Measurements from ENCODE around the gene CCL24. TPM values are rescaled to one million over a fixed set of nuclear protein-coding genes. Genes with fewer than 3 reads are reported as not detected.
"Not testable (repeated sequence)": the region's sequence is repeated elsewhere in the genome, so short reads cannot be mapped to it uniquely, and the experiment has no call there.

The CCL24 gene
- total RNA-seq, 2 experiments from 2014 or later = not detected

GRCh38 chr7:75776295-75776971 is 37.2 kb downstream of the CCL24 start:
- ATAC-seq (peak; percentile 96), DNase-seq (peak; percentile 75)
- peaks cover 17% of the 10 kb centered on the region for H3K27me3 Mint-ChIP-seq
- no peaks in the 10 kb centered on the region for H3K9me3 Mint-ChIP-seq (ENCODE audit: low read depth)
- no peak overlapping the region for H3K4me3 Mint-ChIP-seq
- H3K27ac Mint-ChIP-seq = peak overlapping the region; percentile 77
- CTCF ChIA-PET = no interaction called here
- H3K36me3 Mint-ChIP-seq (ENCODE audit: low read depth) = no peaks in the 10 kb centered on the region
- intact Hi-C loops (cut with DNase I, micrococcal nuclease) = loop anchor here (1.0 to 5.0 kb wide), 8 partner anchors 37 to 232 kb away; partner anchors contain the start of gene POR (in 1 of the 2)
- POLR2A ChIA-PET = no interaction called here
- H3K4me1 Mint-ChIP-seq = peaks cover 44% of the 10 kb centered on the region

GRCh38 chr7:75773958-75774357 is 39.6 kb downstream of the CCL24 start:
- POLR2A ChIA-PET; DNase-seq; ATAC-seq; H3K27me3 Mint-ChIP-seq; H3K36me3 Mint-ChIP-seq (ENCODE audit: low read depth); H3K27ac Mint-ChIP-seq; intact Hi-C loops (cut with DNase I, micrococcal nuclease); H3K9me3 Mint-ChIP-seq (ENCODE audit: low read depth); H3K4me3 Mint-ChIP-seq: not testable (repeated sequence)
- CTCF ChIA-PET = interaction anchor here (0.6 kb wide), 1 partner anchor 29 kb away, joined by 4 read pairs; no protein-coding TSS in a partner anchor
- H3K4me1 Mint-ChIP-seq = peaks cover 37% of the 10 kb centered on the region

DNA sequence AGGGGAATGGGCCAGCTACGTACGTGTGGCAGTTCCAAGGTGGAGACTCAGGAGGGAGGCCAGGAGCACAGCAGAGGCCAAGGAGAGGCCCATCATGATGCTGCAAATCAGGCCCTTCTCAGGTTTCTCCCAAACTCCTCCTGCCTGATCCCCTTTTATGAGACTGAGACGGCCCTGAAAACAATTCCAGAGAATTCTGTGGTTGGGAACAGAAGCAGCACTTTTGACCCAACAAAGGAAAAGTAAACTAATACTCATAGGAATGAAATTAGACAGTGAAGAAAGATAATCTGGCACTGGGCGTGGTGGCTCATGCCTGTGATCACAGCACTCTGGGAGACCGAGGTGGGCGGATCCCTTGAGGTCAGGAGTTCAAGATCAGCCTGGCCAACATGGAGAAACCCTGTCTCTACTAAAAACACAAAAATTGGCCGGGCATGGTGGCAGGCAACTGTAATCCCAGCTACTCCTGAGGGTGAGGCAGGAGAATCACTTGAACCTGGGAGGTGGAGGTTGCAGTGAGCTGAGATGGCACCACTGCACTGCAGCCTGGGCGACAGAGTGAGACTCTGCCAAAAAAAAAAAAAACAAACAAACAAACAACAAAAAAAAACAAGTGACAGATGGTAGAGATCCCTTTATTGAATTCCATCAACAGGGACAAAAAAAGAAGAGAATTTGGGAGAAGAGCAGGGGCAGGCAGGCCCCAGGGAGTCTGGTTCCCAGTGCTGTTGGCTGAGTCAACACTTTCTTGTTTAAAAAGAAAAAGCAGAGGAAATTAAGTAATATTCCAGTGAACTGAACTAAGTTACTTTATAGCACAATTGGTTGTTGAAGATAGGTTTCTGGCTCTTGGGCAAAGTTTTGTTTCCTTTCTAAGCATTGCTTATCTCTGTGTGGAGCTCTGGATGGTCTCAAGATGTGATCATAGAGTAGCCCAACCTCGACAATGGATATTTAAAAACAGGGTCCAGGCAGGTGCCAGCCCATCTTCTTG is 41.2 kb downstream of the CCL24 start, which contains the start of gene CCL26:
CCL26 (minus strand) TSS at position 131 of the 997 bp plus-strand sequence; CDS start at position 96, 35 bp downstream.
- no peaks in the 10 kb centered on the region for H3K27me3 Mint-ChIP-seq
- H3K4me1 Mint-ChIP-seq = peaks cover 28% of the 10 kb centered on the region
- DNase-seq (no peak), ATAC-seq (no peak)
- ChIA-PET POLR2A (interaction anchor here (0.6 to 0.7 kb wide), 2 partner anchors 29 to 241 kb away, joined by 3 read pairs; no protein-coding TSS in a partner anchor), CTCF (interaction anchor here (0.6 to 1.7 kb wide), 3 partner anchors 10 to 99 kb away, joined by 3 to 8 read pairs (median 3); no protein-coding TSS in a partner anchor)
- no peak within 1 kb of the TSS for H3K4me3 Mint-ChIP-seq
- intact Hi-C loops (cut with DNase I, micrococcal nuclease) = no loop called here
- H3K27ac Mint-ChIP-seq = no peak within 1 kb of the TSS
- no peaks in the 10 kb centered on the region for H3K36me3 Mint-ChIP-seq (ENCODE audit: low read depth)
- H3K9me3 Mint-ChIP-seq (ENCODE audit: low read depth) = no peaks in the 10 kb centered on the region

DNA sequence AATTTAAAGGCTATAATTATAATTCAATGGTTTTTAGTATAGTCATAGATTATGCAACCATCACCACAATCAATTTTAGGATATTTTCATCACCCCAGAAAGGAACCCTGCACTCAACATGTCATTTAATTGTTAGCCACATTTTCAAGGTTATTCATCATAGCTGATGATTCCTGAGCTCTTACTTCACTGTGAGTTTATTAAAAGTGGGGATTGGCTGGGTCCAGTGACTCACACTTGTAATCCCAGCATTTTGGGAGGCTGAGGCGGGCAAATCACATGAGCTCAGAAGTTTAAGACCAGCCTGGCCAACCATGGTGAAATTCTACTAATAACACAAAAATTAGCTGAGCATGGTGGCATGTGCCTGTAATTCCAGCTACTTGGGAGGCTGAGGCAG is 42.4 kb downstream of the CCL24 start:
- ATAC-seq (no peak), DNase-seq (no peak)
- CTCF ChIA-PET = interaction anchor here (0.6 to 1.7 kb wide), 4 partner anchors 9 to 100 kb away, joined by 3 to 8 read pairs (median 3); no protein-coding TSS in a partner anchor
- H3K36me3 Mint-ChIP-seq (ENCODE audit: low read depth) = no peaks in the 10 kb centered on the region
- intact Hi-C loops (cut with DNase I, micrococcal nuclease) = no loop called here
- POLR2A ChIA-PET = interaction anchor here (0.5 to 0.7 kb wide), 3 partner anchors 28 to 240 kb away, joined by 3 to 4 read pairs (median 3); no protein-coding TSS in a partner anchor
- no peaks in the 10 kb centered on the region for H3K27me3 Mint-ChIP-seq
- no peaks in the 10 kb centered on the region for H3K9me3 Mint-ChIP-seq (ENCODE audit: low read depth)
- no peak overlapping the region for H3K4me3 Mint-ChIP-seq
- no peak overlapping the region for H3K27ac Mint-ChIP-seq
- H3K4me1 Mint-ChIP-seq = peaks cover 17% of the 10 kb centered on the region

DNA sequence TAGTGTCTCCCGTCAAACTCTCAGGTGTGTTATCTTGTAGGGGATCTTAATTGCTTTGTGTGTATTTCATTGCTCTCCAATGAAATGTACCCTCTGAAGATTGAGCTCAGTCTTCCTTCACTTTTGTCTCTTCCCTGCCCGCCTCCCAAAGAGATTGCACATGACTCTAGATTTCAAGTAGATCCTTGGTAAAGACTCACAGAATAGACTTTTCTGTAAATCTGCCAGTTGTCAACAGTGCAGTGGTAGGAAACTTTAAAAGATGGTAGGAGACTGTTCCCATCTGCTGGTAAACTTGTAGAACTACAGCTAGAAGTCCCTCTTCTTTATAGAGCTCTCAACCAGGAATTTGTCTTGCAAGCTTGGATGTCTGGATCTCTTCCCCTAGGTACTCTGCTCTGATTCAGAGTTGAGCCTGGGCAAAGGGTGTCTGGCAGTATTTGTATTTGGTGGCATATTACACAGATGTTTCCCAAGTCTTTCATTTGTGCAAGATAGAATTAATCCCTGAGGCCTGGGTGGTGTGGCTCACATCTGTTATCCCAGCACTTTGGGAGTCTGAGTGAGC is 51.2 kb downstream of the CCL24 start:
- DNase-seq = no peak
- Mint-ChIP-seq H3K27ac (peak overlapping the region; percentile 1), H3K27me3 (no peaks in the 10 kb centered on the region), H3K9me3 (ENCODE audit: low read depth) (no peaks in the 10 kb centered on the region), H3K4me1 (no peaks in the 10 kb centered on the region), H3K36me3 (ENCODE audit: low read depth) (no peaks in the 10 kb centered on the region), H3K4me3 (no peak overlapping the region)
- POLR2A ChIA-PET = no interaction called here
- peak; percentile 87 for ATAC-seq
- intact Hi-C loops (cut with DNase I, micrococcal nuclease) = no loop called here
- CTCF ChIA-PET = interaction anchor here (0.6 to 2.0 kb wide), 9 partner anchors 9 to 174 kb away, joined by 3 to 8 read pairs (median 3); no protein-coding TSS in a partner anchor

DNA sequence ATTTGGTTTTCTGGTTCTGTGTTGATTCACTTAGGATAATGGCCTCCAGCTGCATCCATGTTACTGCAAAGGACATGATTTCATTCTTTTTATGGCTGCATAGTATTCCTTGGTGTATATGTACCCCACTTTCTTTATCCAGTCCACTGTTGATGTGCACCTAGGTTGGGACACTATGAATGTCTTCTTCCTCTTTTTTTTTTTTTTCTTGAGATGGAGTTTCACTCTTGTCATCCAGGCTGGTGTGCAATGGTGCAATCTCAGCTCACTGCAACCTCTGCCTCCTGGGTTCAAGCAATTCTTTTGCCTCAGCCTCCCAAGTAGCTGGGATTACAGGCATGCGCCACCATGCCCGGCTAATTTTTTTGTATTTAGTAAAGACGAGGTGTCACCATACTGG is 51.8 kb downstream of the CCL24 start:
- intact Hi-C loops (cut with DNase I, micrococcal nuclease); H3K4me3 Mint-ChIP-seq; H3K36me3 Mint-ChIP-seq (ENCODE audit: low read depth); ATAC-seq; POLR2A ChIA-PET; H3K4me1 Mint-ChIP-seq; H3K9me3 Mint-ChIP-seq (ENCODE audit: low read depth); H3K27ac Mint-ChIP-seq; H3K27me3 Mint-ChIP-seq; DNase-seq: not testable (repeated sequence)
- CTCF ChIA-PET = interaction anchor here (0.6 to 2.0 kb wide), 8 partner anchors 9 to 684 kb away, joined by 3 to 8 read pairs (median 3); no protein-coding TSS in a partner anchor

Other genes with a start within 250 kb of the CCL24 start
- gene HIP1, start 74.9 kb downstream of the CCL24 start, total RNA-seq = 1 to 10 TPM; 4.1 to 5.0 TPM
- gene CCL26, start 41.6 kb downstream of the CCL24 start, total RNA-seq = under 1 TPM in 1 of 2 experiments, not detected in 1; 0.39 TPM
- gene RHBDD2, start 65.2 kb upstream of the CCL24 start, total RNA-seq = 10 to 100 TPM; 21.6 to 23.2 TPM
- gene POR, start 101.3 kb upstream of the CCL24 start, total RNA-seq = 10 to 100 TPM; 24.9 to 33.8 TPM
- gene TMEM120A, start 180.8 kb upstream of the CCL24 start, total RNA-seq = 10 to 100 TPM; 14.5 to 15.3 TPM
- gene STYXL1, start 234.2 kb upstream of the CCL24 start, total RNA-seq = 10 to 100 TPM; 47.5 to 50.5 TPM
- 100 to 1,000 TPM; 257 to 328 TPM for gene MDH2, start 234.3 kb upstream of the CCL24 start, total RNA-seq